Ascending aorta (tissue), 2 donors: ENCODE measurements around the gene MAGOH. TPM values are rescaled to one million over a fixed set of nuclear protein-coding genes. Genes with fewer than 3 reads are reported as not detected.
"Not testable (repeated sequence)": the region's sequence is repeated elsewhere in the genome, so short reads cannot be mapped to it uniquely, and the experiment has no call there.

ENCODE experiments used
- DNase-seq, 2 donors: peaks; one replicate each; pipeline ENCODE4 v3.0.0-alpha.2; 2019; ENCODE audit warnings: low spot score in 2 of 2
- H3K27ac ChIP-seq, 2 donors: fragments of 200-600 bp; sonication (generic); one replicate each; pipeline ENCODE4 v1.5.1; 2016 to 2017; ENCODE audit warnings: mild to moderate bottlenecking in 1 of 2
- H3K27me3 ChIP-seq: fragments of 200-600 bp; sonication (generic); one replicate; pipeline ENCODE4 v1.5.1; 2017
- H3K36me3 ChIP-seq, 2 donors: fragments of 200-600 bp; sonication (generic); one replicate each; pipeline ENCODE4 v1.5.1; 2016
- H3K4me1 ChIP-seq, 2 donors: fragments of 200-600 bp; sonication (generic); one replicate each; pipeline ENCODE4 v1.5.1; 2016 to 2017; ENCODE audit warnings: mild to moderate bottlenecking in 1 of 2
- H3K4me3 ChIP-seq, 2 donors: fragments of 200-600 bp; sonication (generic); one replicate each; pipeline ENCODE4 v1.5.1; 2016 to 2017; ENCODE audit warnings: mild to moderate bottlenecking in 1 of 2
- H3K9me3 ChIP-seq, 2 donors: fragments of 200-600 bp; sonication (generic); one replicate each; pipeline ENCODE4 v1.5.1; 2016
- CTCF ChIP-seq, 3 experiments: fragments of 200-600 bp in 2 of 3; fragments of 450-650 bp in 1 of 3; sonication (generic) in 2 of 3; IDR thresholded peaks; one replicate each; pipeline ENCODE4 v1.5.1; 2016 to 2019; ENCODE audit warnings: antibody characterized with exemption in 3 of 3, mild to moderate bottlenecking in 1 of 3, moderate library complexity in 1 of 3
- intact Hi-C: fragments of 100-400 bp; cut with DNase I; formaldehyde crosslinking; loops from one replicate; pipeline ENCODE4 v1.15.1; 2023
- total RNA-seq: library from RNA; depleted of rRNA; stranded (reverse); fragments of >200 nt; gene quantifications from one replicate; pipeline ENCODE4 v1.1.0, GENCODE V29; 2016

Gene MAGOH
- total RNA-seq, 1 donor from 2014 or later = 10.9 TPM

GRCh38 chr1:53210352-53210751, 28.0 kb downstream of the MAGOH start:
- Histone ChIP-seq H3K4me1 (no peaks in the 10 kb centered on the region), H3K27me3 (no peaks in the 10 kb centered on the region), H3K4me3 (no peak overlapping the region), H3K36me3 (peaks cover 57 to 91% of the 10 kb centered on the region in 2 donors), H3K27ac (no peak overlapping the region), H3K9me3 (no peaks in the 10 kb centered on the region)
- intact Hi-C loops = no loop called here
- no peak for TF ChIP-seq CTCF (IDR thresholded peaks at IDR 0.05)
- DNase-seq = no peak

DNA sequence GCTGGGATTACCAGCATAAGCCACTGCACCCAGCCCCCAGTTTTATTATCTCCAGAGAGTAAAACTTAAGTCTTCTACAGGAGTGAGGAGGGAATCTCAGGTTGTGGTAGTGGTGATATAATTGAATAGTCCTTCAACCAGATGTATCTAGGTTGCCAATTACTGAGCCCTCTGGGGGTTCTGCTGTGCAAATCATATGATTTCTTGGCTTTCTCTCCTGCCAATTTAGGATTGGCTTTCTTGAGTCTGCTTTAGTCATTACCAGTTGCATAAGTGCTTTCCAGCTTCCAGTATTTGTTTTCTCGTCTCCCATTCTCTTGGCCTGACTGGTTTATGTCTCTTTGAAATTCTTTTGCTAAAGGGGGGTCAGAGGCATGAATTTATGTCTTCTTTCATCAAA, 30.6 kb downstream of the MAGOH start:
- no peaks in the 10 kb centered on the region for H3K9me3 ChIP-seq
- H3K27ac ChIP-seq = no peak overlapping the region
- DNase-seq = no peak
- H3K36me3 ChIP-seq = peaks cover 55 to 91% of the 10 kb centered on the region in 2 donors
- H3K4me1 ChIP-seq = no peaks in the 10 kb centered on the region
- H3K4me3 ChIP-seq = no peak overlapping the region
- TF ChIP-seq CTCF (IDR thresholded peaks at IDR 0.05) = no peak
- intact Hi-C loops = no loop called here
- no peaks in the 10 kb centered on the region for H3K27me3 ChIP-seq

GRCh38 chr1:53206735-53207379, 31.5 kb downstream of the MAGOH start:
- H3K36me3 ChIP-seq = peaks cover 57 to 91% of the 10 kb centered on the region in 2 donors
- DNase-seq = no peak
- H3K27ac ChIP-seq = no peak overlapping the region
- H3K9me3 ChIP-seq = no peaks in the 10 kb centered on the region
- TF ChIP-seq CTCF (IDR thresholded peaks at IDR 0.05) = no peak
- H3K27me3 ChIP-seq = no peaks in the 10 kb centered on the region
- intact Hi-C loops = no loop called here
- no peaks in the 10 kb centered on the region for H3K4me1 ChIP-seq
- H3K4me3 ChIP-seq = no peak overlapping the region

- H3K36me3 ChIP-seq = peaks cover 55 to 90% of the 10 kb centered on the region in 2 donors
- intact Hi-C loops = not testable (repeated sequence)
Observed at GRCh38 chr1:53206083-53206685, 32.1 kb downstream of the MAGOH start.

DNA sequence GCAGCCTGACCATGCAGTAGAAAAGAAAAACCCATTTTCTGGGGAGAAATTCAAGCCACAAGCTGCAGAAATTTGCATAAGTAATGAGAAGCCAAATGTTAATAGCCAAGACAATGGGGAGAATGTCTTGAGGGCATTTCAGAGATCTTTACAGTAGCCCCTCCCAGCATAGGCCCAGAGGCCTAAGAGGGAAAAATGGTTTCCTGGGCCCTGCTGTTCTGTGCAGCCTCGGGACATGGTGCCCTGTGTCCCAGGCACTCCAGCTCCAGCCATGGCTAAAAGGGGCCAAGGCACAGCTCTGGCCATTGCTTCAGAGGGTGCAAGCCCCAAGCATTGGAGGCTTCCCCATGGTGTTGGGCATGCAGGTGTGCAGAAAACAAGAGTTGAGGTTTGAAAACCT, 32.8 kb downstream of the MAGOH start:
- H3K27me3 ChIP-seq, DNase-seq, intact Hi-C loops, H3K4me1 ChIP-seq, H3K4me3 ChIP-seq, H3K9me3 ChIP-seq, H3K27ac ChIP-seq: not testable (repeated sequence)
- peaks cover 48 to 88% of the 10 kb centered on the region in 2 donors for H3K36me3 ChIP-seq

More at GRCh38 chr1:53206083-53206685, 32.1 kb downstream of the MAGOH start:
- not testable (repeated sequence) for H3K4me1 ChIP-seq, H3K9me3 ChIP-seq, H3K4me3 ChIP-seq, DNase-seq, H3K27ac ChIP-seq, H3K27me3 ChIP-seq

GRCh38 chr1:53203466-53203865, 34.9 kb downstream of the MAGOH start:
- H3K4me1 ChIP-seq = no peaks in the 10 kb centered on the region
- peaks cover 30 to 68% of the 10 kb centered on the region in 2 donors for H3K36me3 ChIP-seq
- H3K4me3 ChIP-seq = no peak overlapping the region
- H3K27ac ChIP-seq = no peak overlapping the region
- no peaks in the 10 kb centered on the region for H3K9me3 ChIP-seq
- no peak for DNase-seq
- H3K27me3 ChIP-seq = no peaks in the 10 kb centered on the region
- no peak for TF ChIP-seq CTCF (IDR thresholded peaks at IDR 0.05)
- intact Hi-C loops = no loop called here
